A549 (cell line): Measurements from ENCODE around the gene STX8.

Experiments used
- EP300 ChIP-seq, 2 experiments: fragments of >200 bp; sonication (Bioruptor Twin); formaldehyde crosslinking; IDR thresholded peaks; 2 replicates in 1 of 2; 3 replicates in 1 of 2; pipeline ENCODE4 v1.6.1; 2016 to 2017
- FOSL2 ChIP-seq, 2 experiments: fragments of 450-650 bp in 1 of 2; fragments of >200 bp in 1 of 2; sonication (Bioruptor Twin) in 1 of 2; formaldehyde crosslinking; IDR thresholded peaks; 2 replicates each; pipeline versions ENCODE4 v1.5.0 to v1.6.1; 2016 to 2020; ENCODE audit warnings: mild to moderate bottlenecking in 1 of 2, moderate library complexity in 1 of 2
- RAD21 ChIP-seq, 2 experiments: fragments of >200 bp in 1 of 2; sonication (Bioruptor Twin) in 1 of 2; formaldehyde crosslinking in 1 of 2; IDR thresholded peaks in 1 of 2; conservative IDR thresholded peaks in 1 of 2; 2 replicates in 1 of 2; 3 replicates in 1 of 2; pipeline ENCODE4 v1.6.1; 2012 to 2018; ENCODE audit warnings: inconsistent platforms in 1 of 2
- TF ChIP-seq, protein P1 (sequence below): fragments of >200 bp; sonication (Bioruptor Twin); formaldehyde crosslinking; IDR thresholded peaks from 3 replicates; pipeline ENCODE4 v1.5.1; 2016
- TF ChIP-seq, protein P2 (sequence below): fragments of 200-600 bp; sonication (generic); IDR thresholded peaks from 2 replicates; pipeline ENCODE4 v1.6.1; 2016; ENCODE audit warnings: antibody characterized with exemption, mild to moderate bottlenecking, moderate library complexity

DNA sequence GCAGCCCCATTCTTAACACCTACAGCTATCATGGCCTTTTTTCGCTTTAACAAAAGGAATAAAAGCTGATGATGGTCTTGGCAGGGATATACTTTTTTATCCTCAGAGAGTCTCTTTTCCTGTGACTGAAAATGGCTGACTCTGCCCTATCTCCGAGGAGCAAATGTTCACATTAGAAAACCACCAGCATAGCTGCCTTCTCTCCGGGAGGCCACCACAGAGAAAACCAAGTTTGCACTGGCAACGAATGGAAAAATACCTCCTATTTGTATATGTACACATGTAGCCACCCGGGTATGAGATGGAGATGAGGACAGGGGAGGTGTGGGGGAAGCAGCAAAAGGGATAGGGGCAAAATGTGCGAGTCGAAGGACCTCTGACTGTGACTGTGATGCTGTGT, 88.2 kb downstream of the STX8 start:
- TF ChIP-seq, protein P1, sequence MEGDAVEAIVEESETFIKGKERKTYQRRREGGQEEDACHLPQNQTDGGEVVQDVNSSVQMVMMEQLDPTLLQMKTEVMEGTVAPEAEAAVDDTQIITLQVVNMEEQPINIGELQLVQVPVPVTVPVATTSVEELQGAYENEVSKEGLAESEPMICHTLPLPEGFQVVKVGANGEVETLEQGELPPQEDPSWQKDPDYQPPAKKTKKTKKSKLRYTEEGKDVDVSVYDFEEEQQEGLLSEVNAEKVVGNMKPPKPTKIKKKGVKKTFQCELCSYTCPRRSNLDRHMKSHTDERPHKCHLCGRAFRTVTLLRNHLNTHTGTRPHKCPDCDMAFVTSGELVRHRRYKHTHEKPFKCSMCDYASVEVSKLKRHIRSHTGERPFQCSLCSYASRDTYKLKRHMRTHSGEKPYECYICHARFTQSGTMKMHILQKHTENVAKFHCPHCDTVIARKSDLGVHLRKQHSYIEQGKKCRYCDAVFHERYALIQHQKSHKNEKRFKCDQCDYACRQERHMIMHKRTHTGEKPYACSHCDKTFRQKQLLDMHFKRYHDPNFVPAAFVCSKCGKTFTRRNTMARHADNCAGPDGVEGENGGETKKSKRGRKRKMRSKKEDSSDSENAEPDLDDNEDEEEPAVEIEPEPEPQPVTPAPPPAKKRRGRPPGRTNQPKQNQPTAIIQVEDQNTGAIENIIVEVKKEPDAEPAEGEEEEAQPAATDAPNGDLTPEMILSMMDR = no peak
- TF ChIP-seq EP300 (IDR thresholded peaks at IDR 0.05) = no peak
- TF ChIP-seq, protein P2, sequence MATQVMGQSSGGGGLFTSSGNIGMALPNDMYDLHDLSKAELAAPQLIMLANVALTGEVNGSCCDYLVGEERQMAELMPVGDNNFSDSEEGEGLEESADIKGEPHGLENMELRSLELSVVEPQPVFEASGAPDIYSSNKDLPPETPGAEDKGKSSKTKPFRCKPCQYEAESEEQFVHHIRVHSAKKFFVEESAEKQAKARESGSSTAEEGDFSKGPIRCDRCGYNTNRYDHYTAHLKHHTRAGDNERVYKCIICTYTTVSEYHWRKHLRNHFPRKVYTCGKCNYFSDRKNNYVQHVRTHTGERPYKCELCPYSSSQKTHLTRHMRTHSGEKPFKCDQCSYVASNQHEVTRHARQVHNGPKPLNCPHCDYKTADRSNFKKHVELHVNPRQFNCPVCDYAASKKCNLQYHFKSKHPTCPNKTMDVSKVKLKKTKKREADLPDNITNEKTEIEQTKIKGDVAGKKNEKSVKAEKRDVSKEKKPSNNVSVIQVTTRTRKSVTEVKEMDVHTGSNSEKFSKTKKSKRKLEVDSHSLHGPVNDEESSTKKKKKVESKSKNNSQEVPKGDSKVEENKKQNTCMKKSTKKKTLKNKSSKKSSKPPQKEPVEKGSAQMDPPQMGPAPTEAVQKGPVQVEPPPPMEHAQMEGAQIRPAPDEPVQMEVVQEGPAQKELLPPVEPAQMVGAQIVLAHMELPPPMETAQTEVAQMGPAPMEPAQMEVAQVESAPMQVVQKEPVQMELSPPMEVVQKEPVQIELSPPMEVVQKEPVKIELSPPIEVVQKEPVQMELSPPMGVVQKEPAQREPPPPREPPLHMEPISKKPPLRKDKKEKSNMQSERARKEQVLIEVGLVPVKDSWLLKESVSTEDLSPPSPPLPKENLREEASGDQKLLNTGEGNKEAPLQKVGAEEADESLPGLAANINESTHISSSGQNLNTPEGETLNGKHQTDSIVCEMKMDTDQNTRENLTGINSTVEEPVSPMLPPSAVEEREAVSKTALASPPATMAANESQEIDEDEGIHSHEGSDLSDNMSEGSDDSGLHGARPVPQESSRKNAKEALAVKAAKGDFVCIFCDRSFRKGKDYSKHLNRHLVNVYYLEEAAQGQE = no peak
- no peak for TF ChIP-seq RAD21 (conservative IDR thresholded peaks at IDR 0.05 in 1 of 2, IDR thresholded peaks at IDR 0.05 in 1 of 2)
- no peak for TF ChIP-seq FOSL2 (IDR thresholded peaks at IDR 0.05)
- TF ChIP-seq FOSL2 (CRISPR knock-in tag; IDR thresholded peaks at IDR 0.05) = no peak
